Hepatocyte (in vitro differentiated cells): ENCODE data around the gene PNPLA7.
"Not testable (repeated sequence)": the region's sequence is repeated elsewhere in the genome, so short reads cannot be mapped to it uniquely, and the experiment has no call there.

Experiments
- EZH2 ChIP-seq: fragments of 200-600 bp; sonication (generic); IDR thresholded peaks from 2 replicates; pipeline ENCODE4 v1.6.1; 2016; ENCODE audit warnings: antibody characterized with exemption, mild to moderate bottlenecking, borderline replicate concordance
- EZH2phosphoT487 ChIP-seq: fragments of 200-600 bp; sonication (generic); IDR thresholded peaks from one replicate; pipeline ENCODE4 v1.6.1; 2018; ENCODE audit warnings: antibody characterized with exemption, mild to moderate bottlenecking, low read depth, moderate library complexity; ENCODE audit not compliant: unreplicated experiment, severe bottlenecking

DNA sequence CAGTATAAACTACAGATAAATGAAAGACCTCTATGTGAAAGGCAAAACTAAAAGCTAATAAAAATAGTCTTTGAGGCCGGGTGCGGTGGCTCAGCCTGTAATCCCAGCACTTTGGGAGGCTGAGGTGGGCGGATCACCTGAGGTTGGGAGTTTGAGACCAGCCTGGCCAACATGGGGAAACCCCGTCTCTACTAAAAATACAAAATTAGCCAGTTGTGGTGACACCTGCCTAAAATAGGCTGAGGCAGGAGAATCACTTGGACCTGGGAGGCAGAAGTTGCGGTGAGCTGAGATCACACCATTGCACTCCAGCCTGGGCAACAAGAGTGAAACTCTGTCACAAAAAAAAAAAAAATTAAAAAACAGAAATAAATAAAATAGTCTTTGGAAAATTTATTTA is 37.1 kb downstream of the PNPLA7 start:
- not testable (repeated sequence) for TF ChIP-seq EZH2, EZH2phosphoT487
